HCT116 (cell line): Measurements from ENCODE around the gene IPCEF1. TPM values are rescaled to one million over a fixed set of nuclear protein-coding genes. Genes with fewer than 3 reads are reported as not detected.

Experiments used
- ATAC-seq: fragments of 200-7000 bp; cut with Tn5 transposase; 2 replicates; pipeline ENCODE4 v1.9.1; 2020; ENCODE audit warnings: mild to moderate bottlenecking, moderate library complexity
- BruUV-seq: library from RNA; stranded (reverse); fragments of 400-500 nt; replicated peaks from 2 replicates; lab custom pipeline; 2021; lab: Mats Ljungman, UMichigan
- CTCF ChIA-PET: fragments of 300-600 bp; sonication (Branson Sonifier 250); formaldehyde crosslinking; loops from one replicate; lab custom pipeline; 2021; ENCODE audit warnings: antibody characterized with exemption; lab: Charles Lee
- POLR2A ChIA-PET: fragments of 300-600, 350-600 bp; sonication (Branson Sonifier 250); formaldehyde crosslinking; loops from one replicate; lab custom pipeline; 2021; ENCODE audit warnings: antibody characterized with exemption; lab: Charles Lee
- RAD21 ChIA-PET, 2 experiments: fragments of 300-600 bp; sonication (Branson Sonifier 250); formaldehyde crosslinking; loops; one replicate each; lab custom pipeline; 2023; ENCODE audit warnings: low total read pairs in 2 of 2; ENCODE audit not compliant: uncharacterized antibody in 2 of 2, unreplicated experiment in 2 of 2, low non-redundant PET in 1 of 2; lab: Charles Lee
- DNase-seq: peaks from one replicate; pipeline ENCODE4 v3.0.0-alpha.2; 2010; ENCODE audit warnings: low read depth, low spot score
- H2AFZ ChIP-seq: fragments of 200-600 bp; shearing (Covaris generic), sonication (generic); 2 replicates; pipeline ENCODE4 v1.6.1; 2017; ENCODE audit warnings: low read depth, mixed run types, mixed read lengths, antibody characterized with exemption, low read length; ENCODE audit not compliant: poor library complexity, severe bottlenecking
- H3K27ac ChIP-seq: 2 replicates; pipeline ENCODE4 v1.5.1; 2012; ENCODE audit warnings: low read depth, low read length
- H3K27me3 ChIP-seq: fragments of 200-600 bp; sonication (generic); 2 replicates; pipeline ENCODE4 v1.6.1; 2016; ENCODE audit warnings: mixed run types, low read length, mixed read lengths; ENCODE audit not compliant: insufficient read depth
- H3K36me3 ChIP-seq, 2 experiments: fragments of 200-500 bp in 1 of 2; fragments of 200-600 bp in 1 of 2; sonication (Bioruptor generic) in 1 of 2; sonication (generic) in 1 of 2; 2 replicates each; pipeline versions ENCODE4 v1.5.1 to v1.6.1; 2014 to 2016; ENCODE audit warnings: low read length in 2 of 2, inconsistent platforms in 1 of 2, mixed read lengths in 1 of 2, mixed run types in 1 of 2; ENCODE audit not compliant: insufficient read depth in 2 of 2, control insufficient read depth in 1 of 2
- H3K4me1 ChIP-seq, 2 experiments: fragments of 200-600 bp in 1 of 2; sonication (generic) in 1 of 2; 2 replicates each; pipeline versions ENCODE4 v1.5.1 to v1.6.1; 2012 to 2017; ENCODE audit warnings: low read length in 2 of 2, inconsistent platforms in 1 of 2, mild to moderate bottlenecking in 1 of 2, mixed read lengths in 1 of 2, mixed run types in 1 of 2, moderate library complexity in 1 of 2; ENCODE audit not compliant: insufficient read depth in 2 of 2, control insufficient read depth in 1 of 2
- H3K4me2 ChIP-seq: fragments of 200-600 bp; sonication (generic); 2 replicates; pipeline ENCODE4 v1.6.1; 2017; ENCODE audit warnings: mixed run types, low read length, mixed read lengths
- H3K4me3 ChIP-seq, 2 experiments: fragments of 200-600 bp in 1 of 2; sonication (generic) in 1 of 2; replicated peaks in 1 of 2; 2 replicates each; pipeline ENCODE4 v1.5.1; 2011 to 2016; ENCODE audit warnings: low read length in 2 of 2, control low read depth in 1 of 2, low read depth in 1 of 2, mild to moderate bottlenecking in 1 of 2, mixed read lengths in 1 of 2, mixed run types in 1 of 2
- H3K79me2 ChIP-seq: fragments of 200-600 bp; sonication (generic); 2 replicates; pipeline ENCODE4 v1.6.1; 2017; ENCODE audit warnings: mild to moderate bottlenecking, mixed run types, low read length, moderate library complexity, mixed read lengths; ENCODE audit not compliant: insufficient read depth
- H3K9ac ChIP-seq: fragments of 200-600 bp; sonication (generic); 2 replicates; pipeline ENCODE4 v1.6.1; 2016; ENCODE audit warnings: low read length, mixed read lengths
- H3K9me2 ChIP-seq: fragments of 200-600 bp; sonication (generic), shearing (Covaris generic); 2 replicates; pipeline ENCODE4 v1.6.1; 2017; ENCODE audit warnings: mixed run types, mild to moderate bottlenecking, moderate library complexity; ENCODE audit not compliant: insufficient read depth
- H3K9me3 ChIP-seq, 2 experiments: fragments of 200-500 bp in 1 of 2; fragments of 200-600 bp in 1 of 2; sonication (Bioruptor generic) in 1 of 2; sonication (generic) in 1 of 2; 2 replicates each; pipeline ENCODE4 v1.6.1; 2014 to 2017; ENCODE audit warnings: low read length in 2 of 2, mixed read lengths in 2 of 2, inconsistent platforms in 1 of 2, low read depth in 1 of 2, mild to moderate bottlenecking in 1 of 2, mixed run types in 1 of 2, moderate library complexity in 1 of 2; ENCODE audit not compliant: control insufficient read depth in 1 of 2, insufficient read depth in 1 of 2
- H4K20me1 ChIP-seq: fragments of 200-600 bp; sonication (generic), shearing (Covaris generic); 2 replicates; pipeline ENCODE4 v1.6.1; 2017; ENCODE audit warnings: mixed run types, mild to moderate bottlenecking, moderate library complexity; ENCODE audit not compliant: insufficient read depth
- CEBPB ChIP-seq: IDR thresholded peaks from 2 replicates; pipeline ENCODE4 v1.6.1; 2012; ENCODE audit warnings: low read depth
- ELF1 ChIP-seq: IDR thresholded peaks from 2 replicates; pipeline ENCODE4 v1.6.1; 2012; ENCODE audit warnings: low read depth, borderline replicate concordance
- JUND ChIP-seq: IDR thresholded peaks from 2 replicates; pipeline ENCODE4 v1.6.1; 2012
- POLR2A ChIP-seq: IDR thresholded peaks from 2 replicates; pipeline ENCODE4 v1.7.0; 2011; ENCODE audit warnings: borderline replicate concordance; ENCODE audit not compliant: insufficient read depth, insufficient read length; ENCODE audit errors: extremely low read depth
- RAD21 ChIP-seq: IDR thresholded peaks from 2 replicates; pipeline ENCODE4 v1.6.1; 2012; ENCODE audit warnings: low read depth, mild to moderate bottlenecking
- REST ChIP-seq: IDR thresholded peaks from 2 replicates; pipeline ENCODE4 v1.6.1; 2012; ENCODE audit warnings: low read depth
- SIN3A ChIP-seq: IDR thresholded peaks from 2 replicates; pipeline ENCODE4 v1.6.1; 2012; ENCODE audit warnings: low read depth
- SP1 ChIP-seq: IDR thresholded peaks from 2 replicates; pipeline ENCODE4 v1.6.1; 2012; ENCODE audit warnings: low read depth
- SRF ChIP-seq: IDR thresholded peaks from 2 replicates; pipeline ENCODE4 v1.6.1; 2012; ENCODE audit warnings: low read depth
- ZFX ChIP-seq: fragments of 450-650 bp; IDR thresholded peaks from 2 replicates; pipeline ENCODE4 v1.6.1; 2017
- ZNF274 ChIP-seq: fragments of 200-500 bp; sonication (Bioruptor generic); IDR thresholded peaks from 2 replicates; pipeline ENCODE4 v1.6.1; 2014; ENCODE audit warnings: mild to moderate bottlenecking, low read depth, low read length, inconsistent platforms
- intact Hi-C: fragments of 100-400 bp; cut with micrococcal nuclease; formaldehyde crosslinking; loops from 2 replicates; pipeline ENCODE4 v1.10.0; 2022
- total RNA-seq: library from RNA; stranded (reverse); gene quantifications from one replicate; pipeline ENCODE4 v1.2.1, GENCODE V29; 2021; ENCODE audit not compliant: unreplicated experiment
- TF ChIP-seq, protein P1 (sequence below), 3 experiments: fragments of 200-600 bp in 1 of 3; sonication (generic) in 1 of 3; IDR thresholded peaks in 2 of 3; conservative IDR thresholded peaks in 1 of 3; 2 replicates each; pipeline ENCODE4 v1.5.1; 2012 to 2017; ENCODE audit warnings: low read depth in 2 of 3, low read length in 2 of 3, antibody characterized with exemption in 1 of 3, borderline replicate concordance in 1 of 3, control low read depth in 1 of 3, mild to moderate bottlenecking in 1 of 3, mixed read lengths in 1 of 3, mixed run types in 1 of 3, moderate library complexity in 1 of 3; ENCODE audit not compliant: insufficient read depth in 1 of 3
- TF ChIP-seq, protein P2 (sequence below): IDR thresholded peaks from 2 replicates; pipeline ENCODE4 v1.6.1; 2012
- TF ChIP-seq, protein P3 (sequence below): IDR thresholded peaks from 2 replicates; pipeline ENCODE4 v1.6.1; 2012

The IPCEF1 gene
- total RNA-seq, 1 experiment from 2014 or later: 0.32 TPM

DNA sequence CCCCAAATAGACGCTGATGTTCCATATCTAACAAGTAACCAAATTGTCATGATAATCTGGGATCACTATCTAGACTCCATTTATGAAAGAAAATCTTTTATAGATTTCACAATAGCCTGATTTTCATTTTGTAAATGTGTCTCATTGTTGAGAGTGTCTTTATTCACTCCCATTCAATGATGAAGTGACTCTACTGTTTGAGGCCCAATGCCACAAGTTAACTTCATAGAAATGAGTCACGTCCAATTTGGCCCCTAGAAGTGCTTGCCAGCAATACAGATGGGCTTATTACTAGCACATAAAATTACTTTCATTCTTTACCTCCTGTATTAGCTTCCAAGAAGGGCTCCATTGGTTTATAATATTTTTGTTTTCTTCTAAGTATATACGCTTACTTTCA is 6.3 kb downstream of the IPCEF1 start:
- ATAC-seq (no peak), DNase-seq (no peak)
- H2AFZ ChIP-seq: no peak overlapping the region
- intact Hi-C loops: no loop called here
- H3K9me2 ChIP-seq: no peaks in the 10 kb centered on the region; the same call in 1 of the 2 replicates
- H3K4me1 ChIP-seq: no peaks in the 10 kb centered on the region
- RAD21 ChIA-PET: no interaction called here
- no peaks in the 10 kb centered on the region for H4K20me1 ChIP-seq
- no TSS peak for BruUV-seq
- no peak for TF ChIP-seq ZFX
- TF ChIP-seq RAD21: no peak
- no peak for TF ChIP-seq POLR2A
- no peak for TF ChIP-seq CEBPB
- no peak for TF ChIP-seq SIN3A
- no peak for TF ChIP-seq ZNF274
- no peak for TF ChIP-seq SRF
- TF ChIP-seq SP1: no peak
- TF ChIP-seq JUND: no peak
- TF ChIP-seq, protein P1, sequence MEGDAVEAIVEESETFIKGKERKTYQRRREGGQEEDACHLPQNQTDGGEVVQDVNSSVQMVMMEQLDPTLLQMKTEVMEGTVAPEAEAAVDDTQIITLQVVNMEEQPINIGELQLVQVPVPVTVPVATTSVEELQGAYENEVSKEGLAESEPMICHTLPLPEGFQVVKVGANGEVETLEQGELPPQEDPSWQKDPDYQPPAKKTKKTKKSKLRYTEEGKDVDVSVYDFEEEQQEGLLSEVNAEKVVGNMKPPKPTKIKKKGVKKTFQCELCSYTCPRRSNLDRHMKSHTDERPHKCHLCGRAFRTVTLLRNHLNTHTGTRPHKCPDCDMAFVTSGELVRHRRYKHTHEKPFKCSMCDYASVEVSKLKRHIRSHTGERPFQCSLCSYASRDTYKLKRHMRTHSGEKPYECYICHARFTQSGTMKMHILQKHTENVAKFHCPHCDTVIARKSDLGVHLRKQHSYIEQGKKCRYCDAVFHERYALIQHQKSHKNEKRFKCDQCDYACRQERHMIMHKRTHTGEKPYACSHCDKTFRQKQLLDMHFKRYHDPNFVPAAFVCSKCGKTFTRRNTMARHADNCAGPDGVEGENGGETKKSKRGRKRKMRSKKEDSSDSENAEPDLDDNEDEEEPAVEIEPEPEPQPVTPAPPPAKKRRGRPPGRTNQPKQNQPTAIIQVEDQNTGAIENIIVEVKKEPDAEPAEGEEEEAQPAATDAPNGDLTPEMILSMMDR (IDR thresholded peaks at IDR 0.05 in 2 of 3, conservative IDR thresholded peaks at IDR 0.05 in 1 of 3; ENCODE audit: borderline replicate concordance in 1 of 3, insufficient read depth in 1 of 3, low read depth in 2 of 3, low read length in 2 of 3): no peak
- TF ChIP-seq, protein P2, sequence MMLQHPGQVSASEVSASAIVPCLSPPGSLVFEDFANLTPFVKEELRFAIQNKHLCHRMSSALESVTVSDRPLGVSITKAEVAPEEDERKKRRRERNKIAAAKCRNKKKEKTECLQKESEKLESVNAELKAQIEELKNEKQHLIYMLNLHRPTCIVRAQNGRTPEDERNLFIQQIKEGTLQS: no peak
- TF ChIP-seq ELF1: no peak
- TF ChIP-seq, protein P3, sequence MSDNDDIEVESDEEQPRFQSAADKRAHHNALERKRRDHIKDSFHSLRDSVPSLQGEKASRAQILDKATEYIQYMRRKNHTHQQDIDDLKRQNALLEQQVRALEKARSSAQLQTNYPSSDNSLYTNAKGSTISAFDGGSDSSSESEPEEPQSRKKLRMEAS: no peak
- no peak for TF ChIP-seq REST
- no peak overlapping the region for H3K27ac ChIP-seq
- no peaks in the 10 kb centered on the region for H3K27me3 ChIP-seq
- H3K36me3 ChIP-seq: no peaks in the 10 kb centered on the region
- no peaks in the 10 kb centered on the region for H3K9me3 ChIP-seq
- H3K9ac ChIP-seq: no peak overlapping the region
- H3K79me2 ChIP-seq: no peaks in the 10 kb centered on the region
- H3K4me3 ChIP-seq: no peak overlapping the region
- no peak overlapping the region for H3K4me2 ChIP-seq
- CTCF ChIA-PET: no interaction called here
- POLR2A ChIA-PET: no interaction called here
